ENCODE results near the gene CACNA1G. TPM values are rescaled to one million over a fixed set of nuclear protein-coding genes. Genes with fewer than 3 reads are reported as not detected.

Gene CACNA1G
- total RNA-seq, 1 donor from 2014 or later, result not detected

GRCh38 chr17:50676065-50676975 lies 115.8 kb downstream of the CACNA1G start:
- Histone ChIP-seq H3K4me3 (ENCODE audit: low read depth, low read length) (no peak overlapping the region), H3K36me3 (ENCODE audit: control insufficient read depth, insufficient read depth, low read length) (no peaks in the 10 kb centered on the region), H3K27me3 (ENCODE audit: control insufficient read depth, insufficient read depth, low read length) (no peaks in the 10 kb centered on the region)
- no peak for DNase-seq (ENCODE audit: low read depth)
- TF ChIP-seq CTCF (IDR thresholded peaks at IDR 0.05; ENCODE audit: insufficient read depth, low read length, poor library complexity, severe bottlenecking), result no peak

Other genes with a start within 250 kb of the CACNA1G start
- gene XYLT2, start 214.6 kb upstream of the CACNA1G start, total RNA-seq, result 30.2 and 35.7 TPM in 2 replicates
- gene MRPL27, start 187.5 kb upstream of the CACNA1G start, total RNA-seq, result 89.2 and 92.5 TPM in 2 replicates
- 1.9 and 2.7 TPM in 2 replicates for gene EME1, start 187.5 kb upstream of the CACNA1G start, total RNA-seq
- gene LRRC59, start 163.2 kb upstream of the CACNA1G start, total RNA-seq, result 172 and 179 TPM in 2 replicates
- 12.7 and 24.8 TPM in 2 replicates for gene ACSF2, start 134.5 kb upstream of the CACNA1G start, total RNA-seq
- not detected in 2 replicates for gene CHAD, start 91.8 kb upstream of the CACNA1G start, total RNA-seq
- 28.4 and 31.1 TPM in 2 replicates for gene RSAD1, start 81.9 kb upstream of the CACNA1G start, total RNA-seq
- gene MYCBPAP, start 52.3 kb upstream of the CACNA1G start, total RNA-seq, result 0.14 and 0.50 TPM in 2 replicates
- gene EPN3, start 28.0 kb upstream of the CACNA1G start, total RNA-seq, result 0.62 and 0.84 TPM in 2 replicates
- 58.9 and 79.4 TPM in 2 replicates for gene SPATA20, start 13.5 kb upstream of the CACNA1G start, total RNA-seq
- 0.82 and 1.3 TPM in 2 replicates for gene ABCC3, start 74.2 kb downstream of the CACNA1G start, total RNA-seq
- gene ANKRD40, start 147.2 kb downstream of the CACNA1G start, total RNA-seq, result 30.5 and 30.7 TPM in 2 replicates
- gene LUC7L3, start 158.9 kb downstream of the CACNA1G start, total RNA-seq, result 31.5 and 35.6 TPM in 2 replicates
- not detected in 2 replicates for gene ANKRD40CL, start 206.8 kb downstream of the CACNA1G start, total RNA-seq